Right lobe of liver (tissue), 4 donors: ENCODE results near the gene PPP1R12B.
A peak's percentile ranks its signal among the peaks of the same experiment; 100 is the strongest.

Experiments
- POLR2A ChIP-seq: fragments of 450-650 bp; IDR thresholded peaks from one replicate; pipeline ENCODE4 v1.6.1; 2017; ENCODE audit warnings: antibody characterized with exemption, mild to moderate bottlenecking
- TF ChIP-seq, protein P1 (sequence below), 4 donors: fragments of 200-600 bp in 3 of 4; fragments of 450-650 bp in 1 of 4; IDR thresholded peaks; one replicate each; pipeline versions ENCODE4 v1.5.1 to v1.8.0; 2016 to 2022; ENCODE audit warnings: antibody characterized with exemption in 4 of 4, mild to moderate bottlenecking in 2 of 4
- donor health status: DM: no; HTN: no; CAD: no.
- donor health status: DM: no; HTN: no; CAD: no.
- donor health status: DM: no; HTN: yes; CAD: no.

DNA sequence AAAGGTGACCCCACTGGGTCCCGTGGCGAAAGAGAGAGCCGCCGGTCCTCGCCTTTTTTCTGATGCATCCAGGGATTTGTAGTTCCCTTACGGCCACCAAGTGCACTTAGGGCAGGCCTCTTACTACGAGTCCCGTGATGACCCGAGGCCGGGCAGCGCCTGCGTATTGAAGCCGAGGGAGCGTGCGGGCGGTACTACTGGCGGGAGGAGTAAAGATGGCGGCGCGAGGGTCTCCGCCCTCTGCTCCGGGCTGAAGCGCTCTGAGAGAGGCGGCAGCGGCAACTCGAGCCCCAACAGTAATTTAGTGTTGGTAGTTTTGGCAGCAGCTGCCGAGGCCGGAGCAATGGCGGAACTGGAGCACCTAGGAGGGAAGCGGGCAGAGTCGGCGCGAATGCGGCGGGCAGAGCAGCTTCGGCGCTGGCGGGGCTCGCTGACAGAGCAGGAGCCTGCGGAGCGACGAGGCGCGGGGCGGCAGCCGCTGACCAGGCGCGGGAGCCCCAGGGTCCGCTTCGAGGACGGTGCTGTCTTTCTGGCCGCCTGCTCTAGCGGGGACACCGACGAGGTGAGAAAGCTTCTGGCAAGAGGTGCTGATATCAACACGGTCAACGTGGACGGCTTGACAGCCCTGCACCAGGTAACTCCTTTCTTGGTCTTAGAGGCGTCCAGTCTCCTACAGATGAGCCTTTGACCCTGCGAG lies at the start of gene PPP1R12B:
- TF ChIP-seq, protein P1, sequence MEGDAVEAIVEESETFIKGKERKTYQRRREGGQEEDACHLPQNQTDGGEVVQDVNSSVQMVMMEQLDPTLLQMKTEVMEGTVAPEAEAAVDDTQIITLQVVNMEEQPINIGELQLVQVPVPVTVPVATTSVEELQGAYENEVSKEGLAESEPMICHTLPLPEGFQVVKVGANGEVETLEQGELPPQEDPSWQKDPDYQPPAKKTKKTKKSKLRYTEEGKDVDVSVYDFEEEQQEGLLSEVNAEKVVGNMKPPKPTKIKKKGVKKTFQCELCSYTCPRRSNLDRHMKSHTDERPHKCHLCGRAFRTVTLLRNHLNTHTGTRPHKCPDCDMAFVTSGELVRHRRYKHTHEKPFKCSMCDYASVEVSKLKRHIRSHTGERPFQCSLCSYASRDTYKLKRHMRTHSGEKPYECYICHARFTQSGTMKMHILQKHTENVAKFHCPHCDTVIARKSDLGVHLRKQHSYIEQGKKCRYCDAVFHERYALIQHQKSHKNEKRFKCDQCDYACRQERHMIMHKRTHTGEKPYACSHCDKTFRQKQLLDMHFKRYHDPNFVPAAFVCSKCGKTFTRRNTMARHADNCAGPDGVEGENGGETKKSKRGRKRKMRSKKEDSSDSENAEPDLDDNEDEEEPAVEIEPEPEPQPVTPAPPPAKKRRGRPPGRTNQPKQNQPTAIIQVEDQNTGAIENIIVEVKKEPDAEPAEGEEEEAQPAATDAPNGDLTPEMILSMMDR (IDR thresholded peaks at IDR 0.05): no peak
- TF ChIP-seq POLR2A: peak; percentile 73
